NCI-H1105 (cell line): ENCODE results near the gene ARSJ.
"Not testable (repeated sequence)": the region's sequence is repeated elsewhere in the genome, so short reads cannot be mapped to it uniquely, and the experiment has no call there.

ENCODE experiments used
- DNase-seq: peaks from one replicate; lab custom pipeline; 2025; lab: John Stamatoyannopoulos, UW

ARSJ gene

DNA sequence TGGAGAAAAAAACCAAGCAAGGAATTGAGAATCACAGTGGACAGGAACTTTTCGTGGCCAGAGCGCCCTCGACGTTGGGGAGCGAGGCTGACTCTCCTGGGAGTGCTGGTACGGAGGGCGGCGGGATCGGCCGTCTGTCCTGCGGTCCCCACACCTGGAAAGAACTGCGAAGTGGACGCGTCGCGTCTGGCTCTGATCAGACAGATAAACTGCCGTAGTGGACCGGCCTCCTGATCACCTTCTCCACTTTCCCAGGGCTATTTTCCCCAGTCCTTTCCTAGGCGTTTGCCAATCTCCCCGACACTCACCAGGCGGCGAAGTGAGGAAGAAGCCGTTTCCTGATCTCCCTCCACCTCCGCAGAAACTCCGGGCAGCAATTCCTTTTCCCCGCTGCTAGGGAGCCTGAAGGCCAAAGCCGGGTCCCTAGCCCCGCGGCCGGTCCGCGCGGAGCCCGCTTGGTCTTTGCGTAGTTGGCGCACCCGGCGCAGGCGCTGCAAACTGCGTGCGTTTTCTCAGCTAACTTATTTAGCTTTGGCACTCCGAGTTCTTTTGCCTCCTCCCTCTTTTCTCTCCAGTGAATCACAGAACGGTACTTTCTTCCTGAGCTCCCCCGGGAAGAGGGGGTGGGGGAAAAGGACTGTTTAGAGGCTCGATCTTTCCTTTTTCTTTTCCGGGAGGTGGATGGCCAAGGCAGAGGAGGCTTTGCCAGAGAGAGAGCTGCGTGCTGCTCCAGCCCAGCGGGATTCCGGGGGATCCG lies at the start of gene ARSJ:
ARSJ (minus strand) TSS at position 500 of the 757 bp plus-strand sequence. CDS start 813 bp downstream, outside the sequence.
- no peak for DNase-seq

DNA sequence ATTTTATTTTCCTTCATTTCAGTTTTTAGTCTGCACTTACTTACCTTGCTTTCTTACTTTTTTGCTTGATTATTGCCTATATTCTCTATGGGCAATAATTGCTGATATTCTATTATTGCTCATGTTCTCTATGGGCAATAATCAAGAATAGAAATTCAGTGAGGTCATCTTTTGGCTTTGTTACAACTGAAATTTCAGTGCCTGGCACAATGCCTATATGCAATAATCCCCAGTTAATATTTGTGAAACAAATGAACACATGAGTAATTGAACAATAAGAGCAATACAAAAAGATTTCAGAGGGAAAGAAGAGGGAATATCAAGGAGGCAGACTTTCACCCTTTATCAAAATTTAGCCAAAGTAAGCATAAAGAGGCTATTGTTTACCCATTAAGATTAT lies 48.6 kb upstream of the ARSJ start:
- DNase-seq = peak; percentile 29

DNA sequence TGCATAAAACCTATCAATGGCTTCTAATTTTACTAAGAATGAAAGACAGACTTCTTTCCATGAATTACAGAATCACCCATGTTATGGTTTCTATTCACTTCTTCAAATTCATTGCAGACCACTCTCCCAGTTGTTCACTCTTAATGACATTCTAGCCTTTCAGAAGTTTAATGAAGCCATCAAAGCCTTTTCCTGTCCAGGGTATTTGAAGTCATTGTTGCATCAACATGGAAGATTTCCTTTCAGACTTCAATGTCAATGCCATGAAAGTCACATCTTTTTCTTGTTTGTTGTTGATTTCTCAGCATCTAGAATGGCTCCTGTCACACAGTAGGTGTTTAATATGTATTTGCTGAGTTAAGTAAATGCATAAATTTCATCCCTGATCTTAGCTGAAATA lies 48.1 kb upstream of the ARSJ start:
- no peak for DNase-seq

DNA sequence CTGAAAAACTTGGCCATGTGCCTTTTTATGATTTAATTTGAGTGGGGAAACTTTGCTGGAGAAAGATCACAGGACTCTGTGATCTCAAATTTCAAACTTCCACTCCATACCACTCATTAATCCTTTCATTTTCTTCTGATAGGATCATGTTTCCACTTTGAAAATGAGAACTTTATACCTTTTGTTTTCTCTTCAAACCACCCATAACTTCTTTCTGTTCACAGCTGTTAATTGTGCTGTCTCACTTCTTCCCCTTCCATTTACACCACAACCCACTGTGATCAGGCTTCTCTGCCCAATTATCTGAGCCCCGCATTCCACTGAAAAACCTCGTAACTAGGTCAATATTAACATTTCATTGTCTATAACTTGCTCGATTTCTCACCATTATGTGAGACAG lies 47.0 kb upstream of the ARSJ start:
- peak; percentile 38 for DNase-seq

DNA sequence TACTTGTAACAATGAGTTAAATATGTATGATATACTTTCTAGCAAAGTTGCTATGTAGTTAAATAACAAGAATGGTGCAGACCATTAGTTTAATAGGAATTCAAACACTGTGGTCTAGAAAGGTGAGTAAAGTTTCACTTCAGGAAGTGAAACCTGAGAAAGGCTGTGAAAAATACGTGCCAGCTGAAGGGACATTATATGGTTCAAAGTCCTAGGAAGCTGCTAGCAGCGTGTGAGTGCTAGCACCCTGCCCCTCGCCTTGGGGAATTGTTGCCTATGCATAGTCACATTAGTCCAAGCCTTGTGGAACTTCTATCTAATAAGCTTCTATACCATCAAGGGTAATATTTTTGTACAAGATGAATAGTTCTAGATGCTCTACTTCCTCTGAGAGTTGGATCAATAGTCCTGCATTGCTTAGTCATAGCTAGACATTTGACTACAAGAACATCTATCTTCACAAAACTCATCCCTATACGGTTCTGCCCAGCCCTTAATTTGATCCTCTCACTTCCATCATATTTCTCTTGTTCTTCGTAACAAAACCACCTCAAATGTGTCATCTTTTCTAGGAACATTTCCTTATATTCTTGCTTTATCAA lies 45.8 kb upstream of the ARSJ start:
- no peak for DNase-seq

DNA sequence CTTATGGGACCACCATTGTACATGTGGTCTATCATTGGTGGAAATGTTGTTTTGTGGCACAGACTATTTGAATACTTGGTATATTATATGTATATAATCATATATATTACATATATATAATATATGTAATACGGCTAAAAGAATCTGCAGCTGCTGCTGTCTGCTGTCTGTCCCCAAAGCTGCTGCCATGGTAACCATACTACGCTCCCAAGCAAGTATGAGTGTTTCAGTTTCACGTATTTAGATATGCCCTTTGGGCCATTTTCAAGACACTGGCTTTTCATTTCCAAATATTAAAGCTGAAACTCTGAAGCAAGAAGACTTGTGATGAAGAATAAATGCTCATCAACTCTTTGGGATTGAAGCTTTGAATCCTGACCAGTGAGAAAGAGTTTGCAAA lies 42.0 kb upstream of the ARSJ start:
- no peak for DNase-seq

DNA sequence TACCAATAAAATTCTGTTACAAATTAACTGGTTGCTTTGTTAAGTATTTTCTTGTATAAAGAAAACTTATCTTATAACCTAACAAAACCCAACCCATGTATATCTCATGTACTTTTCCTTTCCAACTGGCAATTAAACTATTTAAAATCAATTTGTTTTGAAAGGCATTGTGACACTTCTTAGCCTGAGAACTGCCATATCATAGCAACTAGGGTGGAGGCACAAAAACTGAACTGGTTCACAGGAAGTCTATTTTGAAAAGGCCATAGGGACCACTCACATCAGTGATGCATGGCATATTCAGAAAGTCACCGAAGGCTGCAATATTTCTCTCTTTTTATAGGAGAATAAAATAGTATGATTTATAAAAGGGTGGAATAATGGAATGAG lies 40.5 kb upstream of the ARSJ start:
- DNase-seq = no peak

DNA sequence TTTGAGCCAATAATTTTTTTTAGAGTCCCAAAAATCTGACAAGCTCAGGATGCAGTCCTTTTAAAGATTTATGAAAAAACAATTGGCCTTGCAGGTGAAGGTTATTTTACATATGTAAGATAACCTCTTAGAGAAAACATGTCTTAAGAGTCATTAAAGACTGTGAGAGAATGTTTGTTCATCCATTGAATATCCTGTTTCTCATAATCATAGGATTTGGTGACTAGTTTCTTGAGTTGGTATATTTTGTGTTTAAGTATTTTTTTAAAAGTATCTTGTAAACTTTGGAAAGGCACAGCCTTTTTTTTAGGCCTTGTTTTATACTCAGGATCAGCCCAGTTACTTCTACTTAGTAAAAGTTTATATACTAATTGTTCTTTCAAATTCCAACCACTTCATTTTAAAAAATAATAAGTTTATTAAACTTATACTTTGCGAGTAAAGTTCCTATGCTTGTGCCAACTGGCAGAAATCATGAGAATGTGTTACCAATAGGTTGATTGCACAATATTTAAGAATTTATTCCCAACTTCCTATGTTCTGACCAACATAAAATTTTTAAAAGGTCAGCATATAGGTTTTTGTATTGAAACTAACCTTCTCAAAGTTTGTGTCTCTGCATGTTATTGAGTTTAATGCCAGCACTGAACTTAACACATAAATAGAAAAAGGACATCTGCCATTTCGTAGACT lies 40.0 kb upstream of the ARSJ start:
- no peak for DNase-seq

DNA sequence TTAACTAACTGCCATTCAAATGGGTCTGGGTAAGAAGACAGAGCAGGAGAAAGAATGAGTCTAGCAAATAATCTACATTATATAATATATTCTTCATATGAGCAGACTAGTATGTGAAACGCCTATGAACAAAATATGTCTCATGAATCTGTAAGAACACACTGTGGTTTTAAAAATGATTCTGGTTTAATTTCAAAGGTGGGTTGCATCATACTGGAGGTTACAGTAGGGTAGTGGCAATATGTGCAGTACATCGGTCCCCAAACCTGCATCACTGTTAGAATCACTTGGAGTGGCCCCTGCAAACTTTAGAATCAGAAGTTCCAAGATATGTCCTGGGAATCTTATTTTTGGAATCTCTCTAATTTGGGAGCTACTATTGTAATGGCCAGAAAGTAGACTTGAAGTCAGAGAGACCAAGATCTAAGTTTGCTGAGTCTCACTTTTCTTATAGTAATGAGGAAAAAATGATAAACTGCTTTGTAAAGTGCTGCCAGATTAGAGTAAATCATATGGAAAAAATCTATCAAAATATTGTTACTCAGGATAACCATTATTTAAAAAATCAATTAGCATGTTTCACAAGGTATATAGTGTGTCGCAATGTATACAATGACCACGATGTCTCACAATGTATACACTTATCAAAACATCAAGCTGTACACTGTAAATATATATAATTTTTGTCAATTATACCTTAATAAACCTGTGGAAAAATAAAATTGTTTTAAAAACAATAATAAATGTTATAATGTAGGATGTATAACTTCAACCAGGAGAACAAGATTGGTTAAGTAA lies 37.9 kb upstream of the ARSJ start:
- no peak for DNase-seq

DNA sequence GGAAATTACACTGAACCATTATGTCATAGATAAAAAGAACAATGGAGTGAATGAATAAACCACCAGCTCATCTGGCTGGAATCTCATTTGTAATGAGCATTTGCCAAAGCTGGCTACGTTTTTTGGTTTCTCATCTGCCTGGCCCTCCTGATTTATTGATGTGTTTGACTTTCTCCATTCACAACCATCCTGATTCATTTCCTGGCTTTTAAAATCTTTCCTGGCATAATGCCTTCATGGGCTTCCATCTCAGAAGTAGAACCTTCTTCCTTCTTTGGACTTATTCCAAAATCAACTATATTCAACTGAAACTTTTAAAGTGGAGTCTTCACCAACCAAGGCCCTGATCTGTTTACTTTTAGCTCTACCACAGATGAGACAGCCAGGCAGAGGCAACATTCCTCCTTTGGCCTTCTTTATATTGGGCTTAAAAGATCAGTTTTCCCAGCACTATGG lies 36.0 kb upstream of the ARSJ start:
- DNase-seq = peak; percentile 14

DNA sequence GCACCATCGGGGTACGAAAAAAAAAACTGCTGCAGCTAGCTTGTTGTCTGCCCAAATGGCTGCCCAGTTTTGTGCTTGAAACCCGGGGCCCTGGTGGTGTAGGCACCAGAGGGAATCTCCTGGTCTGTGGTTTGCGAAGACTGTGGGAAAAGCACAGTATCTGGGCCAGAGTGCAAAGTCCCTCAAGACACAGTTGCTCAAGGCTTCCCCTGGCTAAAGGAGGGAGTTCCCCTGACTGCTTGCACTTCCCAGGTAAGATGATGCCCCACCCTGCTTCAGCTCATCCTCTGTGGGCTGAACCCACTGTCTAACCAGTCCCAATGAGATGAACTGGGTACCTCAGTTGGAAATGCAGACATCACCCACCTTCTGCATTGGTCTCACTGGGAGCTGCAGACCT lies 33.8 kb upstream of the ARSJ start:
- not testable (repeated sequence) for DNase-seq

DNA sequence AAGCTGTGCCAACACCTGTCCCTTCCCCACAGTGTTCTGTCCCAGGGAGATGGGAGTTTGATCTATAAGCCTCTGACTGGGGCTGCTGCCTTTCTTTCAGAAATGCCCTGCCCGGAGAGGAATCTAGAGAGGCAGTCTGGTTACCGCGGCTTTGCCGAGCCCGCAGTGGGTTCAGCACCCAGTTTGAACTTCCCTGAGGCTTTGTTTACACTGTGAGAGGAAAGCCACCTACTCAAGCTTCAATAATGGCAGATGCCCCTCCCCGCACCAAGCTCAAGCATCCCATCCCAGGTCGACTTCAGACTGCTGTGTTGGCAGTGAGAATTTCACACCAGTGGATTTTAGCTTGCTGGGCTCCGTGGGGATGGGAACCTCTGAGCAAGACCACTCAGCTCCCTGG lies 33.3 kb upstream of the ARSJ start:
- no peak for DNase-seq

DNA sequence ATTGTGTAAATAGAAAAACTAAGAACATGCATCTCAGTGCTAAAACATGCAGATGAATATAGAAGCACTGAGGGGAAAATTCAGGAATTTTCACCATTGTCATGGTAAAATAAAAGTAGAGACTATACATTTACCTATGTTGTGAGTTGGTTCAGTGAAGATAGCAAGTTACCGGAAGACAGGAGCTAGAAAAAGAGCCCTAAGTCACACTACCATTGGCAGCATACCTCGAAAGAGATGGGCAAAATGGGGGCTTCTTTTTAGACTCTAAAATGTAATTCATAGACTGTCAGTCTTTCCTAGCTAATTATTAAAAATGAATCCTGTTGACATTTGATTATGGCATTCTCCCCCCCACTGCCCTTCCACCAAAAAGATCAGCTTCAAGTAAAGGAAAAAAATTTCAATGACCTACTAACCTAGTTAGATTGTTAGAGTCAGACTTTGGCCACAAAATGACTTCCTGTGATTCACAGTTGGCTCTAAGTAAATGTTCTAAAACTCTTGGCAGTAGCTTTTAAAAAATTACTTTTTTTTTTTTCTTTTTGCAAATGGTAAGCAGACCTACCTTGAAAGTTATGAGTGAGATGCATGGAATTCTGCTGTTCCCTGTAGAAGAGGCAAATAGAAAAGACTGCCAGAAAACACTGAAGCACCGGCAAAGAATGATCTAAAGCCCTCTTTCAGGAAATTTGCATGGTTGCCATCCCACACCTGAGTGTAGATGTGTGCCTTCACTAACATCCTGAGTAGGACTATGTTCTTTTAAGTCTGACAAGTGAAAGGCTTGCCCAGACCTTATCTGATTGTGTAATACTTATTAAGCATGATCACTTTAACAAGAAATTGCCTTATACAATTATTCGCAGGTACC lies 26.4 kb upstream of the ARSJ start:
- no peak for DNase-seq

DNA sequence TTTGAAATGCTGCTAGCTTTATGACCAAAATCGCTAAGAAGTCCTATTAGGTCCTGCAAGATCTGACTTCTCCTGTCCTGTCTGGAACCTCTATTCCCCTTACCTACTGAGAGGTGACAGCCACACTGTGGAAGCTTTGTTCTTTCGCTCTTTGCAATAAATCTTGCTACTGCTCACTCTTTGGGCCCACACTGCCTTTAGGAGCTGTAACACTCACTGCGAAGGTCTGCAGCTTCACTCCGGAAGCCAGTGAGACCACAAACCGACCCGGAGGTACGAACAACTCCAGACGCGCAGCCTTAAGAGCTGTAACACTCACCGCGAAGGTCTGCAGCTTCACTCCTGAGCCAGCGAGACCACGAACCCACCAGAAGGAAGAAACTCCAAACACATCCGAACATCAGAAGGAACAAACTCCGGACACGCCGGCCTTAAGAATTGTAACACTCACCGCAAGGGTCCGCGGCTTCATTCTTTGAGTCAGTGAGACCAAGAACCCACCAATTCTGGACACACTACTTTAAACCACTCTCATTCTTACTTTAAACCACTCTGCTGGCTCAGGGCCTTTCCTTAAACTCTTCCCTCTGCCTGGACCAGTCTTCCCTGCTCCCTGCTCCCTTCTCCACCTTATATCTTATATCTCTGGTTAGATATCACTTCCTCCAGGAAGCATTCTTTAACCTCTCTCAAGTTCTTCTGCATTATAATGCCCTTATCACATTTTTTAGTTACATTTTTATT lies 25.2 kb upstream of the ARSJ start:
- DNase-seq = not testable (repeated sequence)

DNA sequence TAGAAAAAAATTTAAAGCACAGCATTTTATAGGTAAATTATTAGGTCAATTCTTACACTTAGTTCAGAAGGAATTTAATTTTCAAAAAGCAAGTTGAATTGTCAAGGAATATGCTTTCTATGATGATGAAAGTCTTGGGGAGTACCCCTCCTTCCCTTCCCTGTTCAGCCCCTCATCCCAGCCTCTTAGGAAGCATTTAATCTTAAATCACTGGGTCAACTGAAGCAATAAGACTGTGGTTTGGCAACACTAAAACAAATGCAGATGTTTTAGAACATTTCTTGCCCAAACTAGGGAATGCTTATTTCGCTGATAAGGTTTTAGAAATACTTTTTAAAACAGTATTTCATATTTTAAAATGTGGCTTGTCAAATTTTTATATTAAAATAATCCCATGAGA lies 19.1 kb upstream of the ARSJ start:
- no peak for DNase-seq

DNA sequence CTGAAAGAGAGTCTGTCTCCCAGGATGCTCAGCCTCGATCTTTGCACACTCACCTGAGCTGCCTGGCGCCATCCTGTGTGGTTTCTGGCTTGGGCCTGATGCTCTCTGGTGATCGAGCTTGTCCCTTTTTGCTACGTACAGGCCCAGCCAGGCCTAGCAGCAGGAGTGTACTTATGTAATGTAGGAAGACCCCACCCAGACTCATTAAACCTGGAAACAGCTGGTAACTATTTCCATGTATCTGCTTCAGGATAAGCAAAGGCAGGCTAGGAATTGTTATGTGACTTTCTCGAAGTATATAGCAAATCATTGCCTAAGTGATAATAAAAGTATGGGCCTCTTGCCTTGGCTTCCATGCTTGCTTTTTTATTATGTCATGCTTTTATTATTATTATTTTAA lies 18.6 kb upstream of the ARSJ start:
- no peak for DNase-seq

DNA sequence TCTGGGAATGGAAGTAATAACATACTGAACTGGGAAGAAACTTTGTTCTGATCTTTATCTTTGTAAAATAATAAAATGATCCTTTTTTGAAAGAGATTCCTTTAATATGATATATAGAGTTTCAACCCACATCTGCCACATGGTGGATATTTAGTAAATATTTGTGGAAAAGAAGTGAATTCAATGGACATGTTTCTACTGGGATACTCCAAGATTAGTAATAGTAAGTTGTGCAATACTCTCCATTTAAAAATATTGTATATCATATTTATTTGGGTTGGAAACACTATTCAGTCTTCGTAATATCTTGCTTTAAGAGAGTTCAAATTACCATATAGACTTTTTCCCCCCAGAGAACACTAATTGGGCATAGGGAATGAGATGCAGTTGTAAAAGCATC lies 17.8 kb upstream of the ARSJ start:
- no peak for DNase-seq

DNA sequence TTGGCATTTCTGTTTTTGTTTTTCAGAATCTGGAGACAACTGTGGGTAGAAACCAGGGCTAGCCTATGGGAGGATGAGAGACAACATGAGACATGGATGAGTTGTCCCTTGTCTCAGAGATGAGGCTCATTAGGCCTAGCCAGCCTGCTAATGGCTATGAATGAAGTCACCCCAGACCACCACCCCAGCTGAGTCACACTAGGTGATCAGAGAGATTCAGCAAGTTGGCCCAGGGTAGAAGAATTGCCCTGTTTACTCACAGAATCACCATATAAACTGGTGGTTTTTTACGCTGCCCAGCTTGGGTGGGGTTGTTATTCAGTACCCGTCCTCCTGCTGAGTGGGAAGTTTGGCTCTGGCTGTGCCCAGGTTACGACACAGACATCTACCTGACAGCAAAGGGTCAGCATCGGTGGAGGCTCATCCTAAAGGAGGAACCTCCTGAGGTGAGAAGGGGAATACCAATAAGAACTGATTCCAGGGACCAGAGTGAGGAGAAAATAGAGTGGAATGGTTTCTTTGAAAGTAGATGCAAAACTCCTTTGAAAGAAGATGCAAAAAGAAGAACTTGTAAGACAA lies 17.2 kb upstream of the ARSJ start:
- no peak for DNase-seq

DNA sequence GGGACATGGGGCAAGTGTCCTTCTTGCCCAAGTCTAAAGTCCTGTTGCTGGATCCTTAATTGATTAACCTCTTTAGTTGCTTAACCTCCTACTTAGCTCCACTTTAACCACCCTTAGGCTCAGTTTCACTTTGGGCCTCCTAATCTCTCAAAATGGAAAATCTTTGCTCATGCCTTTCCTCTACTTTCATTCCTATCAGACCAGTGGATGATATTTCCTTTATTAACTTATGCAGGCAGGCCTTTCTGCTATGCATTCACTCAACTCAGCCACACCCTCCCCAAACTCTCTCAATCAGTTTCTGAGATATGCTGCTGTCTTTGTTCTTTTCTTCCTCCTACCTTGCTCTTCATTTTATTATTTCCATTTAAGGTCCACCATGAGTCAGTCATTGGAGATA lies 14.4 kb upstream of the ARSJ start:
- DNase-seq = no peak

DNA sequence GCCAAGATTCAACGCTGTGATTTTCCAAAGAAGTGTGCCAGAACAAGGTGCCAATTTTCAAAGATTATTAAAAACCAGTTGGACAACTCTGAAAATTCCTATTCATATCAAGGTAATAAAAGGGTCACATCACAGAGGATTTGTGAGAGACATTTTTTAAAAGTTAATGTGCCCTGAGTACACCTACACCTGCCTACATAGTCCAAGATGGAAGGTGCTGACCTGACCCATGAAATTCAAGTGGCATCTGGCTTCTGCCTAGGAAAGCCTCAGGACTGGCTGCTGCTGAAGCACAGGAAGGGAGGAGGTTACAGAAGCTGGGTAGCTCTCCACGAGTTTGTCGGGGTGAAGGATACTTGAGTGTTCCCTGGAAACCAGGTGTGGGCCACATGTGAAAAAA lies 11.4 kb upstream of the ARSJ start:
- DNase-seq = no peak
